CD4-positive, alpha-beta memory T cell (primary cell): Measurements from ENCODE around the gene MMS19. TPM values are rescaled to one million over a fixed set of nuclear protein-coding genes. Genes with fewer than 3 reads are reported as not detected.
A peak's percentile ranks its signal among the peaks of the same experiment; 100 is the strongest.
"Not testable (repeated sequence)": the region's sequence is repeated elsewhere in the genome, so short reads cannot be mapped to it uniquely, and the experiment has no call there.

ENCODE experiments used
- CTCF ChIA-PET: fragments of 350-600 bp; sonication (Branson Sonifier 250); formaldehyde crosslinking; loops from one replicate; lab custom pipeline; 2021; ENCODE audit warnings: inconsistent platforms; ENCODE audit not compliant: partially characterized antibody; lab: Charles Lee
- POLR2A ChIA-PET: fragments of 350-600 bp; sonication (Branson Sonifier 250); formaldehyde crosslinking; loops from one replicate; lab custom pipeline; 2021; ENCODE audit not compliant: partially characterized antibody; lab: Charles Lee
- DNase-seq, 5 donors: peaks; one replicate each; pipeline versions ENCODE4 v3.0.0 to v3.0.0-alpha.2; 2020 to 2022; ENCODE audit warnings: mixed read lengths in 1 of 5
- H3K27ac ChIP-seq: one replicate; pipeline ENCODE4 v1.7.0; 2013; ENCODE audit warnings: low read depth, low read length
- H3K27me3 ChIP-seq: 2 replicates; pipeline ENCODE4 v1.7.0; 2013; ENCODE audit warnings: mild to moderate bottlenecking, low read length, moderate library complexity; ENCODE audit not compliant: insufficient read depth
- H3K36me3 ChIP-seq: 2 replicates; pipeline ENCODE4 v1.7.0; 2013; ENCODE audit warnings: mild to moderate bottlenecking, low read length, moderate library complexity; ENCODE audit not compliant: insufficient read depth
- H3K4me1 ChIP-seq: 2 replicates; pipeline ENCODE4 v1.7.0; 2013; ENCODE audit warnings: mild to moderate bottlenecking, low read length, moderate library complexity; ENCODE audit not compliant: insufficient read depth
- H3K4me3 ChIP-seq, 2 donors: one replicate each; pipeline ENCODE4 v1.7.0; 2013; ENCODE audit warnings: low read length in 2 of 2, mild to moderate bottlenecking in 1 of 2
- H3K9me3 ChIP-seq, 2 donors: one replicate each; pipeline ENCODE4 v1.7.0; 2013; ENCODE audit warnings: low read length in 2 of 2, control low read depth in 1 of 2; ENCODE audit not compliant: control insufficient read depth in 1 of 2
- H3K27ac Mint-ChIP-seq, 7 donors: one replicate each; pipeline ENCODE4 v1.8.0; 2020 to 2021; ENCODE audit warnings: mixed read lengths in 7 of 7, mild to moderate bottlenecking in 6 of 7, inconsistent platforms in 3 of 7, moderate library complexity in 3 of 7
- H3K27me3 Mint-ChIP-seq, 2 donors: one replicate each; pipeline ENCODE4 v1.8.0; 2020 to 2021; ENCODE audit warnings: mixed read lengths in 2 of 2
- H3K36me3 Mint-ChIP-seq, 2 donors: one replicate each; pipeline ENCODE4 v1.8.0; 2020 to 2021; ENCODE audit warnings: mixed read lengths in 2 of 2, inconsistent platforms in 1 of 2, mild to moderate bottlenecking in 1 of 2
- H3K4me1 Mint-ChIP-seq, 4 donors: one replicate each; pipeline ENCODE4 v1.8.0; 2020 to 2021; ENCODE audit warnings: mixed read lengths in 4 of 4, mild to moderate bottlenecking in 1 of 4
- H3K4me3 Mint-ChIP-seq, 8 donors: one replicate each; pipeline ENCODE4 v1.8.0; 2020 to 2021; ENCODE audit warnings: mixed read lengths in 8 of 8, mild to moderate bottlenecking in 7 of 8, moderate library complexity in 6 of 8, inconsistent platforms in 3 of 8
- H3K9me3 Mint-ChIP-seq, 8 donors: one replicate each; pipeline ENCODE4 v1.8.0; 2020 to 2021; ENCODE audit warnings: mixed read lengths in 8 of 8, mild to moderate bottlenecking in 5 of 8, inconsistent platforms in 3 of 8, moderate library complexity in 1 of 8
- intact Hi-C: fragments of 100-400 bp; cut with micrococcal nuclease; formaldehyde crosslinking; loops from one replicate; pipeline ENCODE4 v1.15.1; 2023
- polyA plus RNA-seq, 2 donors: library from polyadenylated mRNA; unstranded; fragments of 300-500 nt; fragmentation: Illumina TruSeq; gene quantifications; one replicate each; pipeline ENCODE4 v1.2.3, GENCODE V29; 2021
- total RNA-seq, 2 experiments: library from RNA; stranded (reverse); gene quantifications; one replicate each; pipeline ENCODE4 v1.2.3, GENCODE V29; 2021

The MMS19 gene
- total and polyA plus RNA-seq, 4 experiments from 2014 or later = 35.9 to 111 (median 75.9) TPM

DNA sequence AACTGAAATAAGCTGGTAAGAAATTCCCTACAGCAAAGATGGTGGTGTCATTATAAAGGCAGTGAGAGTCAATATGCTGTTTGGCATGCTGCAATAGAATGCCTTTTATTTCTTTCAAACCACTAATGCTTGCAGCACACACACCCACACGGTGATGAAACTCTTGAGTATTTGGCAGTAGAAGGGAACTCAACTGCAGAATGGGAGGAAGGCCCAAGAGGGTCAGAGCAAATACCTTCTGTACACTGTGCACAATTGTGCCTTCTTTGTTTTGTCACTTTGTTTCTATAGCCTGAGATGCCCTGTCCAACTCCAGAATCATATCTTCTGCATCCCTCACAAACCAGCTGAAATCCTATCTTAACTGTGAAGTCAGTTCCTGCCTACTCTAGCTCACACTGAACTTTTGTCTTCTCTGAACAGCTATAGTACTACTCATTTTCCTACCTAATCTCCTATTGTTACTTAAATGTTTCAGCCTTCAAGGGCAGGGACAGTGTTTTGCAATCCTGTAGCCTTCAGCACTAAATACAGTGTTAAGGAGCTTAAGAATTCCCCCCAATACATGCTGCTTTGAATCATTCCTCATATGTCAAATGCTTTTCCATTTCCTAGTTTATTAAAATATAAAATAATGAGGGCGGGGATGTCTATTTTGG is 22.2 kb downstream of the MMS19 start:
- Mint-ChIP-seq H3K4me1 (peaks cover 0 to 6% (median 2%) of the 10 kb centered on the region in 4 donors), H3K9me3 (peaks cover 0 to 4% (median 0%) of the 10 kb centered on the region in 8 donors), H3K27ac (peak overlapping the region in 1 of 7 donors; percentile 14), H3K4me3 (no peak overlapping the region), H3K36me3 (peaks cover 63 to 81% of the 10 kb centered on the region in 2 donors), H3K27me3 (no peaks in the 10 kb centered on the region)
- Histone ChIP-seq H3K4me3 (no peak overlapping the region), H3K36me3 (peaks cover 65% of the 10 kb centered on the region), H3K9me3 (no peaks in the 10 kb centered on the region), H3K27ac (no peak overlapping the region), H3K4me1 (no peaks in the 10 kb centered on the region), H3K27me3 (no peaks in the 10 kb centered on the region)
- CTCF ChIA-PET = interaction anchor here (1.1 to 1.5 kb wide), 3 partner anchors 9 to 16 kb away, joined by 3 to 5 read pairs (median 5); no protein-coding TSS in a partner anchor
- intact Hi-C loops = no loop called here
- no peak for DNase-seq
- POLR2A ChIA-PET = interaction anchor here (0.5 kb wide), 1 partner anchor 53 kb away, joined by 3 read pairs; no protein-coding TSS in a partner anchor

DNA sequence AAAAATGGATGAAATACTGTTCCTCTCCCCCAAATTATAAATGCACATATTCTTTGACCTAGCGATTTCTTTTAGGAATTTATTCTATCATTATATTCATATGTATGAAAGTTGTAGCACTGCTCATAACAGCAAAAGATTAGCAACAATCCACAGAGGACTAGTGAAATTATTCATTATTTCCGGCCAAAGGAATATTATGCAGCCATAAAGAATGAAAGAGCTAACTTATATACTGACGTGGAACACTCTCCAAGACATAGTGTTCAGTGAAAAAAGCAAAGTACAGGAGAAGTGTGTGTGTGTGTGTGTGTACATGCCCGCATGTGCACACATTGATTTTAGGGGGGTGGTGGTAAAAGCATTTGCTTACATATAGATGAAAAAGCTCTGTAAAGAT is 23.3 kb downstream of the MMS19 start:
- no peaks in the 10 kb centered on the region for H3K4me1 ChIP-seq
- ChIA-PET POLR2A (no interaction called here), CTCF (interaction anchor here (1.1 to 1.5 kb wide), 2 partner anchors 8 to 11 kb away, joined by 5 read pairs; no protein-coding TSS in a partner anchor)
- no peak overlapping the region for H3K27ac ChIP-seq
- Mint-ChIP-seq H3K4me1 (peaks cover 0 to 6% (median 2%) of the 10 kb centered on the region in 4 donors), H3K9me3 (peaks cover 0 to 4% (median 0%) of the 10 kb centered on the region in 8 donors), H3K36me3 (peaks cover 61 to 81% of the 10 kb centered on the region in 2 donors), H3K4me3 (no peak overlapping the region), H3K27ac (no peak overlapping the region), H3K27me3 (no peaks in the 10 kb centered on the region)
- no peaks in the 10 kb centered on the region for H3K27me3 ChIP-seq
- H3K9me3 ChIP-seq = no peaks in the 10 kb centered on the region
- no peak overlapping the region for H3K4me3 ChIP-seq
- no peak for DNase-seq
- intact Hi-C loops = no loop called here
- peaks cover 63% of the 10 kb centered on the region for H3K36me3 ChIP-seq

DNA sequence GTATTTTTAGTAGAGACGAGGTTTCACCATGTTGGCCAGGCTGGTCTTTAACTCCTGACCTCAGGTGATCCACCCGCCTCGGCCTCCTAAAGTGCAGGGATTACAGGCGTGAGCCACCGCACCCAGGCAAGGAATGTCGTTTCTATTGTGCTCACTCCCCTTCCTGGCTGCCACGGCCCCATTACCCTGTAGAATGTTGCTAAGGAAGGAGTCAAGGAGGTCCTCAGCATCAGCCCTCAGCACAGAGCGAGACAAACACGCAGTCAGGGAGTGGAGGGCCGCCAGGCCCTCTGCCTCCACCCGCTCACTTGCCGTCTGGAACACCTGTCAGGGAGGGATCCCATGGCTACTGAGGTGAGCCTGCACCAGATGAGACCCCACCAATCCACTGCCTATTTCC is 29.4 kb downstream of the MMS19 start:
- H3K27ac ChIP-seq, H3K27me3 ChIP-seq, H3K4me1 ChIP-seq, H3K9me3 Mint-ChIP-seq, POLR2A ChIA-PET, H3K4me3 Mint-ChIP-seq, H3K27me3 Mint-ChIP-seq, H3K4me1 Mint-ChIP-seq, DNase-seq, H3K4me3 ChIP-seq, intact Hi-C loops, H3K9me3 ChIP-seq: not testable (repeated sequence)
- CTCF ChIA-PET = interaction anchor here (5.5 kb wide), 1 partner anchor 85 kb away, joined by 83 read pairs; no protein-coding TSS in a partner anchor
- H3K27ac Mint-ChIP-seq = peak overlapping the region in 1 of 7 donors; percentile 50
- H3K36me3 Mint-ChIP-seq = peaks cover 42 to 80% of the 10 kb centered on the region in 2 donors
- peaks cover 61% of the 10 kb centered on the region for H3K36me3 ChIP-seq

DNA sequence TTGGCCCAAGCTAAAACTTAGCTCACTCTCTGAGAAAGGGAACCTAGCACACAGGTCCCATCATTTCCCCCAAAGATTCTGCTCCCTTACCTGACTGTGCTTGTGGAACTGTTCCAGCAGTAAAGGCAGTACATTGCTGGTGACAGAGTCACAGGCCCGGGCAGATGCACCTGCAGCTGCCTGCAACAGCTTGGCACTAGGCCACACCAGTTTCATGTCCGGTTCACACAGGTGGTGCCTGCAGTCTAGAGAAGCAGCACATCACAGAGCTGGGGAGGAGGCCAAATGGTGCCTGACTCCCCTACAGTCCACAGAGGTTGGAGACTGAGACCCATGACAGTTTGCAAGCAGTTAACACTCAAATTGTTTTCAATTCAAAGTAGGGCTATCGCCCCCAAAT is 30.1 kb downstream of the MMS19 start:
- intact Hi-C loops = no loop called here
- H3K4me1 ChIP-seq = no peaks in the 10 kb centered on the region
- H3K36me3 ChIP-seq = peaks cover 61% of the 10 kb centered on the region
- H3K27ac ChIP-seq = no peak overlapping the region
- H3K4me3 ChIP-seq = no peak overlapping the region
- Mint-ChIP-seq H3K4me3 (no peak overlapping the region), H3K27me3 (no peaks in the 10 kb centered on the region), H3K36me3 (peaks cover 44 to 80% of the 10 kb centered on the region in 2 donors), H3K9me3 (no peaks in the 10 kb centered on the region), H3K27ac (peak overlapping the region in 2 of 7 donors; percentile 62 to 72), H3K4me1 (peaks cover 0 to 2% (median 0%) of the 10 kb centered on the region in 4 donors)
- CTCF ChIA-PET = interaction anchor here (1.1 to 5.5 kb wide), 2 partner anchors 84 to 86 kb away, joined by 3 to 83 read pairs; no protein-coding TSS in a partner anchor
- POLR2A ChIA-PET = no interaction called here
- no peak for DNase-seq
- no peaks in the 10 kb centered on the region for H3K9me3 ChIP-seq
- H3K27me3 ChIP-seq = no peaks in the 10 kb centered on the region

DNA sequence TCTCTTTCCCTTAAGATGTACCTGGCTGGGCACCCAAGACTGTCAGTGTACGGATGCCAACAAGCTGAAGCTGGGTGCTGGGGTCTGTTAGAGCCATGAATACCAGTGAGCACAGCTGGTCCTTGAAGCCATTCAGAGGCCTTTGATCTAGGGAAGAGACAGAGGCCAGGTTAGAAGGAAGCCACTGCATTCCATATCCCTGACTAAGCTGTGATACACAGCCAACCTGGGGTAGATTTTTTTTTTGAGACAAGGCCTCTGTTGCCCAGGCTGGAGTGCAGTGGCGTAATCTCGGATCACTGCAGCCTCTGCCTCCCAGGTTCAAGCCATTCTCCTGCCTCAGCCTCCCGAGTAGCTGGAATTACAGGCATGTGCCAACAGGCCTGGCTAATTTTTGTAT is 31.5 kb downstream of the MMS19 start:
- DNase-seq = no peak
- Histone ChIP-seq H3K36me3 (peaks cover 71% of the 10 kb centered on the region), H3K4me1 (no peaks in the 10 kb centered on the region), H3K4me3 (no peak overlapping the region), H3K9me3 (no peaks in the 10 kb centered on the region), H3K27me3 (no peaks in the 10 kb centered on the region), H3K27ac (no peak overlapping the region)
- ChIA-PET CTCF (interaction anchor here (0.9 to 5.5 kb wide), 7 partner anchors 8 to 87 kb away, joined by 3 to 83 read pairs (median 5); no protein-coding TSS in a partner anchor), POLR2A (interaction anchor here (1.1 to 1.4 kb wide), 2 partner anchors 10 to 32 kb away, joined by 3 to 4 read pairs; partner anchors contain the start of gene UBTD1)
- Mint-ChIP-seq H3K27me3 (no peaks in the 10 kb centered on the region), H3K36me3 (peaks cover 47 to 83% of the 10 kb centered on the region in 2 donors), H3K9me3 (no peaks in the 10 kb centered on the region), H3K27ac (peak overlapping the region in 1 of 7 donors; percentile 29), H3K4me3 (no peak overlapping the region), H3K4me1 (peaks cover 0 to 2% (median 0%) of the 10 kb centered on the region in 4 donors)
- intact Hi-C loops = no loop called here

DNA sequence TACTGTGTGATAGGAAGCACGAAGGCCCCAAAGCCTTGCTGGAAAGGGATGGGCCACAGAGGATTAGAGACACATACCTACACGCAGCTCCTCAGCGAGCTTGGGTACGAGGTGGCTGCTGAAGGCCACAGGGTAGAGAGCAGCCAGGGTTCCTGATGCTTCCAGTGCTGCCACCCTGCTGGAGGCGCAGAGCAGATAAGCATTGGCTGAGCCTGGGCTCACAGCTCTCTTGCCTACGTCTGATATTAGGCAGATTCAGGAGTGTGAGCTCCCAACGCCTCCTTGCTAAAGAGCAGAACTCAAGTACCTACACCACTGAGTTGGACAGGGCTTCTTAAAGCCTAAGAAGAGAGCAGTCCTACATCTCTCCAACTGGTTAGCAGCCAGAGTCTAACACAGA is 32.2 kb downstream of the MMS19 start:
- Mint-ChIP-seq H3K27ac (peak overlapping the region in 1 of 7 donors; percentile 8), H3K27me3 (no peaks in the 10 kb centered on the region), H3K36me3 (peaks cover 49 to 89% of the 10 kb centered on the region in 2 donors), H3K4me3 (no peak overlapping the region), H3K4me1 (peaks cover 0 to 2% (median 0%) of the 10 kb centered on the region in 4 donors), H3K9me3 (no peaks in the 10 kb centered on the region)
- H3K4me3 ChIP-seq = no peak overlapping the region
- intact Hi-C loops = no loop called here
- no peak overlapping the region for H3K27ac ChIP-seq
- no peaks in the 10 kb centered on the region for H3K27me3 ChIP-seq
- DNase-seq = no peak
- no peaks in the 10 kb centered on the region for H3K4me1 ChIP-seq
- H3K9me3 ChIP-seq = no peaks in the 10 kb centered on the region
- peaks cover 79% of the 10 kb centered on the region for H3K36me3 ChIP-seq
- CTCF ChIA-PET = interaction anchor here (0.8 to 5.5 kb wide), 6 partner anchors 9 to 88 kb away, joined by 3 to 83 read pairs (median 6); no protein-coding TSS in a partner anchor
- POLR2A ChIA-PET = interaction anchor here (1.0 to 1.4 kb wide), 3 partner anchors 9 to 33 kb away, joined by 3 to 4 read pairs (median 3); partner anchors contain the start of gene UBTD1

- H3K4me1 ChIP-seq = no peaks in the 10 kb centered on the region
- Mint-ChIP-seq H3K4me3 (no peak overlapping the region), H3K4me1 (peaks cover 0 to 2% (median 0%) of the 10 kb centered on the region in 4 donors), H3K27ac (peak overlapping the region in 4 of 7 donors; percentile 14 to 77 (median 40)), H3K36me3 (peaks cover 49 to 89% of the 10 kb centered on the region in 2 donors), H3K9me3 (no peaks in the 10 kb centered on the region), H3K27me3 (no peaks in the 10 kb centered on the region)
- H3K36me3 ChIP-seq = peaks cover 80% of the 10 kb centered on the region
- H3K27me3 ChIP-seq = no peaks in the 10 kb centered on the region
- H3K9me3 ChIP-seq = no peaks in the 10 kb centered on the region
- intact Hi-C loops = loop anchor here (5.0 kb wide), 1 partner anchor 57 kb away; no protein-coding TSS in a partner anchor
- no peak overlapping the region for H3K4me3 ChIP-seq
- no peak overlapping the region for H3K27ac ChIP-seq
- no peak for DNase-seq
- POLR2A ChIA-PET = no interaction called here
- CTCF ChIA-PET = interaction anchor here (0.5 to 5.5 kb wide), 9 partner anchors 9 to 142 kb away, joined by 3 to 83 read pairs (median 4); no protein-coding TSS in a partner anchor
These were observed 34.0 kb downstream of the MMS19 start for GRCh38 chr10:97464226-97464625.
